ENCODE measurements around the gene CHL1.

The CHL1 gene

DNA sequence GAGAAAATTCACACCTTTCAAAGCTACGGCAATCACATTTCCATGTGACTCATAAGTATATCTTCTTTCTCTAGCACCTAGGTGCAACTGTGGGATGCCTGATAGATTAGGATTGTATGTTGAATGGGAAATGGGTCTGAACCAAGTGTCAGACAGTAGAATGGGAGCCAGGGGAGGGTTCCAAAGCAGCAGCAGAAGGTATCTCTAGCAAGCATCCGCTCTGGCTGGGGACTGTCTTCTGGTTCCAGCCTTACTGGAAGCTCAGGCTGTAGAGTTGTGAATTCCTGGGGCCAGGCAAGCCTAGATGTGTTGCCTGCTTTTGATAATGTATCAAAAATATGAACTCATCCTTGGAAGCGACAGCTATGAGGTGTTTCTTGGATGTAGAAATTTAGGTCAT lies 2.1 kb upstream of the CHL1 start:
- no peak for TF ChIP-seq POU2F2 (IDR thresholded peaks at IDR 0.05; ENCODE audit: low read depth, low read length)
- no peak for TF ChIP-seq POLR2AphosphoS5 (IDR thresholded peaks at IDR 0.05; ENCODE audit: low read depth, low read length)
- TF ChIP-seq TAF1 (IDR thresholded peaks at IDR 0.05; ENCODE audit: low read depth, low read length) = no peak
- TF ChIP-seq SPI1 (IDR thresholded peaks at IDR 0.05; ENCODE audit: low read depth, low read length) = no peak
- no peak for TF ChIP-seq PAX5 (IDR thresholded peaks at IDR 0.05; ENCODE audit: insufficient read depth, low read length, severe bottlenecking)
- TF ChIP-seq POLR2A (IDR thresholded peaks at IDR 0.05; ENCODE audit: low read depth, low read length) = no peak
- DNase-seq (ENCODE audit: insufficient read length, low spot score) (no peak), FAIRE-seq (no peak)

DNA sequence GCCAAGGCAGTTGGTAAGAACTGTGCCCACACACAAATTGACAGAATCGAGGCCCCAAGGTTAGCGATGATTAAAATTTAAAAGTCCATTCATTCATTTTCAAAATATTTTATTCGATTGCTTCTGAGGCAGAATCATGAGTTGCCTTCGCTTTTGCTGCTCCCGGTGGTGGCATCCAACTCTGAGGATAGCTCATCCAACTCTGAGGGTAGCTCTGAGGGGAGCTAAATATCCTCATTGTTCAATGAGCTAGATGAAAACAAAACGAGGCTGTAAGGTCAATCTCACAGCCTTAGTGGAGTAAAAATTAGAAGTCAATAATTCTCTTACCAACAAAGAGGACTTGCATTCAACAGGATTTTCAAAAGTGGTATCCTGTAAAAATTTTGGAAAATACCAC lies 897 bp upstream of the CHL1 start:
- TF ChIP-seq POLR2AphosphoS5 (IDR thresholded peaks at IDR 0.05; ENCODE audit: low read depth, low read length) (no peak), SPI1 (IDR thresholded peaks at IDR 0.05; ENCODE audit: low read depth, low read length) (no peak), POU2F2 (IDR thresholded peaks at IDR 0.05; ENCODE audit: low read depth, low read length) (no peak), TAF1 (IDR thresholded peaks at IDR 0.05; ENCODE audit: low read depth, low read length) (no peak), POLR2A (IDR thresholded peaks at IDR 0.05; ENCODE audit: low read depth, low read length) (no peak), PAX5 (IDR thresholded peaks at IDR 0.05; ENCODE audit: insufficient read depth, low read length, severe bottlenecking) (no peak)
- DNase-seq (ENCODE audit: insufficient read length, low spot score) (no peak), FAIRE-seq (no peak)

DNA sequence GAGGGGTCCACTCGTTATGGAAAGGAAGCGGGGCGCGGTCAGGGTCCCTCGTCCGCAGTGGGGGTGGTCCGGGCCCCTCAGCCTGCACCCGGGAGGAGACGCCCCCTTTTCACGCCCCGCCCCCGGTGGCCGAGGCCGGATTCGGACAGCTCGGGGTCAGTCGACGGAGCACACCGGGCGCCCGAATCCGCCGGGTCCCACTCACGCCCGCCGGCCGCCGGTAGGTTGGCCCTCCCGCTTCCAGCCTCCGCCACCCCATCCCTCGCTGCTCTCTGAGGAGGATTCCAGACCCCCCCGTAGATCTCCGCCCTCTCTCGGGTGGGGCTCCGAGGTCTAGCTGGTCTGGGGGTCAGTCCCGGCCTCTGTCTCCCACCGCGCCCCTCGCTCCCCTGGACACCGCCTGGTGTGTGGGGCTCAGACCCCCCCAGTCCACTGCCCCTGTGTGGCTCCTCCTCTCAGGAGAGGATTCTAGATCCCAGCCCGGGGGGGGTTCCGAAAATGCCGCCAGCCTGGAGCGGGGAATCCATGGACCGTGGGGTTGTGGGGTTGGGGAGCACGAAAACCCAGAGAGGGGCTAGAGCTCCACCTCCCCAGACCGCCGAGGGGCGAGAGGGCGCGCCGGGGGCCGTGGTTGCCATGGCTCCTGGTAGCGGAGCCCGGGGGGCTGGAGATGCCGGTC lies 725 bp downstream of the CHL1 start:
- TF ChIP-seq POU2F2 (IDR thresholded peaks at IDR 0.05; ENCODE audit: low read depth, low read length) (no peak), SPI1 (IDR thresholded peaks at IDR 0.05; ENCODE audit: low read depth, low read length) (no peak), POLR2AphosphoS5 (IDR thresholded peaks at IDR 0.05; ENCODE audit: low read depth, low read length) (no peak)
- DNase-seq (ENCODE audit: insufficient read length, low spot score) = peak; percentile 19
- FAIRE-seq = no peak

DNA sequence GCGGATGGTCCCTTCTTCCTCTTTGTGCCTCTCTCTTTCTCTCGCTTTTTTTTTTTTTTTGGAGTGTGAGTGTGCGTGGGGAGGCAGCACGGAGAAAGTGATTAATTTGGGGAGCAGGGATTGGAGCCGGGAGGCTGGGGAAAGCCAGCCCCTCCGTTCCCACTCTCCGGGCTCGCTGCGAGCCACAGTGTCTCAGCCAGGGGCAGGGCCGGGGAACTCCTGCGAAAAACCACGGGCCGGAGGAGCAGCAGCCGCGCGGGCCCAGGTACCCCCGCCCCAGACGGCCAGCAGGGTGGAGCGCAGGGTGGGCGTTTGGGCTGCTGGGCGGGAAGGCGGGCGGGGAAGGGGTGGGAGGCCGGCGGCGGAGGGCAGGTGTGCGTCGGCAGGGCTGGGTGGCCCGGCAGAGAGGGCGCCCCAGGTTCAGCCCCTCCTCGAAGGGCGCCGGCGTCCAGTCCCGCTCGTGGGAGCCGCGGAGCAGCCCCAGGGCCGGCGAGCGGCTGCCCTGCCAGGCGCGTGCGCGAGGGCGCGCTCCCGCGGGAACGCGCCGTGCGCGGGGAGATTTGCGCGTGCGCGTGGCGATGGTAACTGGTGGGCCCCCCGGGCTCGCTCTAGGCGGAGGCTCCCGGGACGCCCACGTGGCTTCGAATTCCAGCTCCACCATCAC lies 1.4 kb downstream of the CHL1 start:
- TF ChIP-seq POU2F2 (IDR thresholded peaks at IDR 0.05; ENCODE audit: low read depth, low read length) (no peak), PAX5 (IDR thresholded peaks at IDR 0.05; ENCODE audit: insufficient read depth, low read length, severe bottlenecking) (no peak), TAF1 (IDR thresholded peaks at IDR 0.05; ENCODE audit: low read depth, low read length) (no peak), POLR2A (IDR thresholded peaks at IDR 0.05; ENCODE audit: low read depth, low read length) (no peak), SPI1 (IDR thresholded peaks at IDR 0.05; ENCODE audit: low read depth, low read length) (no peak), POLR2AphosphoS5 (IDR thresholded peaks at IDR 0.05; ENCODE audit: low read depth, low read length) (no peak)
- FAIRE-seq = peak; percentile 40
- peak; percentile 30 for DNase-seq (ENCODE audit: insufficient read length, low spot score)

DNA sequence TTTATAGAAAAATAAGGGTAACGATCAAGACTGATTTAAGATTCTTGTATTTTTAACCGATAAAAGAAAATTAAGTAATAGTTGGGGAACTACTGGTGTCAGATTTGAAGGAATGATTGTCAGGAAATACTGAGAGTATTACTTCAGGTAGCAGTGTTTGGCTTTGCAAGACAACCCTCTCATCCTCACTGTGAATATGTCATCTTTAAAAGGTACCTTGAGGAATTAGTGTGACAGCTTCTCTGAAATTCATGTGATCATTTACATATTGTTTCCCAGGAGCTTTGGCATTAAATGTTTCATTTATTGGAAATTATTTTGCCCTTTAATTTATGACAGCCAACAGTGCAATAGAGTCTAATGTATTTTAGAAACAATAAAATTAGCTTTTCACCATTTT lies 3.3 kb downstream of the CHL1 start:
- no peak for FAIRE-seq
- TF ChIP-seq PAX5 (IDR thresholded peaks at IDR 0.05; ENCODE audit: insufficient read depth, low read length, severe bottlenecking) (no peak), SPI1 (IDR thresholded peaks at IDR 0.05; ENCODE audit: low read depth, low read length) (no peak), TAF1 (IDR thresholded peaks at IDR 0.05; ENCODE audit: low read depth, low read length) (no peak), POLR2AphosphoS5 (IDR thresholded peaks at IDR 0.05; ENCODE audit: low read depth, low read length) (no peak), POLR2A (IDR thresholded peaks at IDR 0.05; ENCODE audit: low read depth, low read length) (no peak), POU2F2 (IDR thresholded peaks at IDR 0.05; ENCODE audit: low read depth, low read length) (no peak)
- DNase-seq (ENCODE audit: insufficient read length, low spot score) = no peak

DNA sequence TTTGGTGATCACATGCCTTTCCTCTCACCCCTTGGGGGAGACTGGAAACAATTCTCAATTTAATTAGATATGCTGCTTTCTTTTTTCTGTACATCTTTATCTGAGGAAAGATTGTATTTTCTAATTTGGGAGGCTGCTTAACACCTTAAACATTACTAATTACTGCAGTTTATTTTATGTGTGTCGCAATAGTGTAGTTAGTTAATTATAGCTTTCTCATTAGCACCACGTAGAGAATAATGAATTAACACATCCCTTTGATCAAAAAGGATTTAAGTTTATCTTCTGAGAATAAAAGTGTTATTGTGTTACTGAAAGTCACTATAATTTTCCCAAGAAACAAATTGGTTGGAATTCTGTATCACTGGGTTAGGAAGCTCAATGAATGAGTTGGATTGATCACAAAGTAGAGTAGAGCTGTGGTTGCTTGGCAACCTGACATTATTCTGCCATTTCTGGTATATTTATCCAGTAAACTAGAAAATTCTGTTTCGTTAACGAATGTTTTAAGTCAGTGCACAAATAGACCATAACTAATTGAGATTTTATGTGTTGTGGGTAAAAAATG lies 4.3 kb downstream of the CHL1 start:
- DNase-seq (ENCODE audit: insufficient read length, low spot score) (no peak), FAIRE-seq (no peak)
- TF ChIP-seq POLR2AphosphoS5 (IDR thresholded peaks at IDR 0.05; ENCODE audit: low read depth, low read length) (no peak), SPI1 (IDR thresholded peaks at IDR 0.05; ENCODE audit: low read depth, low read length) (no peak), TAF1 (IDR thresholded peaks at IDR 0.05; ENCODE audit: low read depth, low read length) (no peak), PAX5 (IDR thresholded peaks at IDR 0.05; ENCODE audit: insufficient read depth, low read length, severe bottlenecking) (no peak), POU2F2 (IDR thresholded peaks at IDR 0.05; ENCODE audit: low read depth, low read length) (no peak)

DNA sequence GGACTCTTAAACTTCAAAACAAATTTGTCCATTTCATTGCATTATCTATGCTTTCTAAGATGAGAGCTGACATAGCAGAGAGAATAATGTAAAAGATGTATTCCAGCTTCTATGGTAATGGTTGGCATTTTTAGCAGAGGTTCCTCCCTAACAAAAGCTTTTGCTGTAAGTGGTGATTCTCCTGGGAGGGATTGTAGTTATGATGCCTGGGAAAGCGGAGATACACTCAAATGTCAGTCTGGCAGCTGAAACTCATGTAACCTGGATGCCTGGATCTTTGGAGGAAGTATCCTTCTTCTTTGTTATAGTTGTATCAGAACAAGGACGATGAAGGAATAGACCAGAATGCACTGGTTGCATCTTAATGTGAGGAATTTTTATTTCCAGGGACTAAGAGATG lies 7.5 kb downstream of the CHL1 start:
- DNase-seq (ENCODE audit: insufficient read length, low spot score) (no peak), FAIRE-seq (no peak)
- TF ChIP-seq POLR2A (IDR thresholded peaks at IDR 0.05; ENCODE audit: low read depth, low read length) = no peak

DNA sequence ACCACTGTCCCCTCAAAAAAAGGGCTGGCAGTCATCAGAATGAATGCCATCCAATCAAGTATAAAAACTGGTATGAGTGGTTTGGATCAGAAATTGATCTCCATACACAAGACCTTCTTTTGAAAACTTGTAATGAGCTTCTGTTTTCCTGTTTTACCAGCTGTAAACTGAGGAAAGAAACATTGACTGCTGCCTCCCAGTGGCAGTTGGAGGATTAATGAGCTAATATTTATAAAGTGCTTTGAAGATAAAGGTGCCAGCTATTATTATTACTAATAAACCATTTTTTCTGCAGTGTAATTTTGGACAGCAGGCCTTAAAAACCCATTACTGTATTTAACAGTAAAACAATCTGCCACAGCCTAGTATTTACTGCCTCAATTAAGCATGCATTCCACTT lies 11.4 kb downstream of the CHL1 start:
- DNase-seq (ENCODE audit: insufficient read length, low spot score) = no peak
- TF ChIP-seq POLR2A (IDR thresholded peaks at IDR 0.05; ENCODE audit: low read depth, low read length) (no peak), PAX5 (IDR thresholded peaks at IDR 0.05; ENCODE audit: insufficient read depth, low read length, severe bottlenecking) (no peak), TAF1 (IDR thresholded peaks at IDR 0.05; ENCODE audit: low read depth, low read length) (no peak), SPI1 (IDR thresholded peaks at IDR 0.05; ENCODE audit: low read depth, low read length) (no peak), POLR2AphosphoS5 (IDR thresholded peaks at IDR 0.05; ENCODE audit: low read depth, low read length) (no peak), POU2F2 (IDR thresholded peaks at IDR 0.05; ENCODE audit: low read depth, low read length) (no peak)
- no peak for FAIRE-seq

DNA sequence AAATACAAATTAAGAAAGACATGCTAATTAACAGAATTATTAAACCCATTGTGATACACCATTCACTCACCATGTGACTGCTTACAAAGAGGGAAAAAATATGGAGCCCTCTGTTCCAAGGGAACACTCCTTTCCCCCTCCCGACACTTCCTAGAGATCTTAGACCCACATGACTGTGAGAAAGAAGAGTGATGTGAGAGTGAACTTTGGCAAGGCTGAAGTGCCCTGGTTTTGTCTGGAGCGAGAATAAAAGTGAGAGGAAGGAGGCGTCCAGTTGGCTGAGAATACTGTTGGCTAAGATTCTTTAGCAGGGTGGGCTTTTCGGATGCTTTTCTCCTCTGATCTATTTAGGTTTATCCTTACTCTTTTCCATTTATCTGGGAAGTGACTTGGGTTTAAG lies 14.1 kb downstream of the CHL1 start:
- DNase-seq (ENCODE audit: insufficient read length, low spot score) (no peak), FAIRE-seq (no peak)
- TF ChIP-seq POLR2AphosphoS5 (IDR thresholded peaks at IDR 0.05; ENCODE audit: low read depth, low read length) = no peak
- TF ChIP-seq TAF1 (IDR thresholded peaks at IDR 0.05; ENCODE audit: low read depth, low read length) = no peak
- no peak for TF ChIP-seq SPI1 (IDR thresholded peaks at IDR 0.05; ENCODE audit: low read depth, low read length)
- no peak for TF ChIP-seq POU2F2 (IDR thresholded peaks at IDR 0.05; ENCODE audit: low read depth, low read length)
- TF ChIP-seq PAX5 (IDR thresholded peaks at IDR 0.05; ENCODE audit: insufficient read depth, low read length, severe bottlenecking) = no peak
- TF ChIP-seq POLR2A (IDR thresholded peaks at IDR 0.05; ENCODE audit: low read depth, low read length) = no peak

DNA sequence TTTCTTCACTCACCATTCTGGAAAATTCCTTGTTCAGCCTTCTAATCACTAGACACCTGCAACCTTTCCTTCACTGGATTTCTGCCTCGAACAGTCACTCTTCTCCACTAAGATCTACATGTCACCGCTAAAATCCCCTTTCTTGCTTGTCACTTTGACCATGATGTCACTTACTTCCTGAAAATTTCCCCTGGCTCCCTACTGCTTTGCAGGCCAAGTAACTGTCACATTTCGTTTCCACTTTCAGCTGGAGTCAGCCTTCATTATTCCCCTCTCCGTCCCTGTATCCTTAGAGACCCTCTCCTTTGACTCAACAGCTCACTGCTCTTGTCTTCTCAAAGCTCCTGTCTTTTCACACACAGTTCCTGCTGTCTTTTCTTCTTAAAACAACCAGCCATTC lies 15.9 kb downstream of the CHL1 start:
- DNase-seq (ENCODE audit: insufficient read length, low spot score) (no peak), FAIRE-seq (no peak)
- no peak for TF ChIP-seq POLR2AphosphoS5 (IDR thresholded peaks at IDR 0.05; ENCODE audit: low read depth, low read length)
- TF ChIP-seq TAF1 (IDR thresholded peaks at IDR 0.05; ENCODE audit: low read depth, low read length) = no peak
- no peak for TF ChIP-seq SPI1 (IDR thresholded peaks at IDR 0.05; ENCODE audit: low read depth, low read length)
- TF ChIP-seq POU2F2 (IDR thresholded peaks at IDR 0.05; ENCODE audit: low read depth, low read length) = no peak
- TF ChIP-seq PAX5 (IDR thresholded peaks at IDR 0.05; ENCODE audit: insufficient read depth, low read length, severe bottlenecking) = no peak
- TF ChIP-seq POLR2A (IDR thresholded peaks at IDR 0.05; ENCODE audit: low read depth, low read length) = no peak

Measured in GM12891 (cell line).